Caco-2 (cell line): ENCODE data around the gene NOS1AP. TPM values are rescaled to one million over a fixed set of nuclear protein-coding genes. Genes with fewer than 3 reads are reported as not detected.

ENCODE experiments used
- BruUV-seq: library from RNA; stranded (reverse); fragments of 400-500 nt; replicated peaks from 2 replicates; lab custom pipeline; 2021; lab: Mats Ljungman, UMichigan
- CTCF ChIA-PET: fragments of 300-600 bp; sonication (Branson Sonifier 250); formaldehyde crosslinking; loops from one replicate; lab custom pipeline; 2022; ENCODE audit warnings: antibody characterized with exemption; lab: Charles Lee
- POLR2A ChIA-PET: fragments of 300-600 bp; sonication (Branson Sonifier 250); formaldehyde crosslinking; loops from one replicate; lab custom pipeline; 2022; ENCODE audit warnings: antibody characterized with exemption; lab: Charles Lee
- DNase-seq, 2 experiments: peaks; one replicate each; pipeline versions ENCODE4 v3.0.0 to v3.0.0-alpha.2; 2020 to 2022
- H3K27me3 ChIP-seq: replicated peaks from 2 replicates; pipeline ENCODE4 v1.6.0; 2011; ENCODE audit warnings: low read length; ENCODE audit not compliant: control insufficient read depth, insufficient read depth
- H3K36me3 ChIP-seq: 2 replicates; pipeline ENCODE4 v1.5.1; 2011; ENCODE audit warnings: low read length; ENCODE audit not compliant: control insufficient read depth, insufficient read depth
- H3K4me1 ChIP-seq: fragments of 250-450 bp; sonication (Bioruptor Pico); 2 replicates; pipeline ENCODE4 v1.5.1; 2020; ENCODE audit warnings: mild to moderate bottlenecking
- H3K4me3 ChIP-seq: 2 replicates; pipeline ENCODE4 v1.5.1; 2011; ENCODE audit warnings: low read depth, mild to moderate bottlenecking, control low read depth, low read length
- H3K9me3 ChIP-seq: fragments of 250-450 bp; sonication (Bioruptor Pico); 2 replicates; pipeline ENCODE4 v1.5.1; 2020; ENCODE audit warnings: mild to moderate bottlenecking, moderate library complexity
- H3K27ac Mint-ChIP-seq: one replicate; pipeline ENCODE4 v1.8.0; 2022; ENCODE audit warnings: mixed read lengths; ENCODE audit not compliant: unreplicated experiment
- H3K27me3 Mint-ChIP-seq: one replicate; pipeline ENCODE4 v1.8.0; 2022; ENCODE audit warnings: mixed read lengths; ENCODE audit not compliant: insufficient read depth, unreplicated experiment
- H3K36me3 Mint-ChIP-seq: one replicate; pipeline ENCODE4 v1.8.0; 2022; ENCODE audit warnings: mild to moderate bottlenecking, mixed read lengths; ENCODE audit not compliant: insufficient read depth, unreplicated experiment
- H3K4me1 Mint-ChIP-seq: one replicate; pipeline ENCODE4 v1.8.0; 2022; ENCODE audit warnings: low read depth, mixed read lengths; ENCODE audit not compliant: unreplicated experiment
- H3K4me3 Mint-ChIP-seq: one replicate; pipeline ENCODE4 v1.8.0; 2022; ENCODE audit warnings: mild to moderate bottlenecking, moderate library complexity, mixed read lengths; ENCODE audit not compliant: unreplicated experiment
- H3K9me3 Mint-ChIP-seq: one replicate; pipeline ENCODE4 v1.8.0; 2022; ENCODE audit warnings: mixed read lengths; ENCODE audit not compliant: unreplicated experiment
- intact Hi-C: fragments of 100-400 bp; cut with micrococcal nuclease; formaldehyde crosslinking; loops from one replicate; pipeline ENCODE4 v1.10.0; 2022; ENCODE audit not compliant: unreplicated experiment
- total RNA-seq: library from RNA; stranded (reverse); gene quantifications from 2 replicates; pipeline ENCODE4 v1.2.3, GENCODE V29; 2022
- TF ChIP-seq, protein P1 (sequence below), 2 experiments: fragments of 200-600 bp in 1 of 2; IDR thresholded peaks; 1 replicate in 1 of 2; 2 replicates in 1 of 2; pipeline versions ENCODE4 v1.5.1 to v1.8.0; 2011 to 2022; ENCODE audit warnings: antibody characterized with exemption in 1 of 2, control low read depth in 1 of 2, inconsistent platforms in 1 of 2, low read depth in 1 of 2, low read length in 1 of 2, mild to moderate bottlenecking in 1 of 2, moderate library complexity in 1 of 2; ENCODE audit not compliant: insufficient read depth in 1 of 2, severe bottlenecking in 1 of 2, unreplicated experiment in 1 of 2

The NOS1AP gene
- total RNA-seq, 1 experiment from 2014 or later, result 5.5 TPM

GRCh38 chr1:162165528-162165927, 96.0 kb downstream of the NOS1AP start:
- H3K4me3 ChIP-seq, result no peak overlapping the region
- Mint-ChIP-seq H3K4me3 (no peak overlapping the region), H3K9me3 (no peaks in the 10 kb centered on the region), H3K36me3 (no peaks in the 10 kb centered on the region), H3K4me1 (peaks cover 6% of the 10 kb centered on the region), H3K27me3 (no peaks in the 10 kb centered on the region), H3K27ac (no peak overlapping the region)
- H3K36me3 ChIP-seq, result no peaks in the 10 kb centered on the region
- POLR2A ChIA-PET, result no interaction called here
- H3K9me3 ChIP-seq, result no peaks in the 10 kb centered on the region
- intact Hi-C loops, result no loop called here
- TF ChIP-seq, protein P1, sequence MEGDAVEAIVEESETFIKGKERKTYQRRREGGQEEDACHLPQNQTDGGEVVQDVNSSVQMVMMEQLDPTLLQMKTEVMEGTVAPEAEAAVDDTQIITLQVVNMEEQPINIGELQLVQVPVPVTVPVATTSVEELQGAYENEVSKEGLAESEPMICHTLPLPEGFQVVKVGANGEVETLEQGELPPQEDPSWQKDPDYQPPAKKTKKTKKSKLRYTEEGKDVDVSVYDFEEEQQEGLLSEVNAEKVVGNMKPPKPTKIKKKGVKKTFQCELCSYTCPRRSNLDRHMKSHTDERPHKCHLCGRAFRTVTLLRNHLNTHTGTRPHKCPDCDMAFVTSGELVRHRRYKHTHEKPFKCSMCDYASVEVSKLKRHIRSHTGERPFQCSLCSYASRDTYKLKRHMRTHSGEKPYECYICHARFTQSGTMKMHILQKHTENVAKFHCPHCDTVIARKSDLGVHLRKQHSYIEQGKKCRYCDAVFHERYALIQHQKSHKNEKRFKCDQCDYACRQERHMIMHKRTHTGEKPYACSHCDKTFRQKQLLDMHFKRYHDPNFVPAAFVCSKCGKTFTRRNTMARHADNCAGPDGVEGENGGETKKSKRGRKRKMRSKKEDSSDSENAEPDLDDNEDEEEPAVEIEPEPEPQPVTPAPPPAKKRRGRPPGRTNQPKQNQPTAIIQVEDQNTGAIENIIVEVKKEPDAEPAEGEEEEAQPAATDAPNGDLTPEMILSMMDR (IDR thresholded peaks at IDR 0.05; ENCODE audit: insufficient read depth in 1 of 2, low read depth in 1 of 2, low read length in 1 of 2, severe bottlenecking in 1 of 2, unreplicated experiment in 1 of 2), result no peak
- no peaks in the 10 kb centered on the region for H3K27me3 ChIP-seq
- BruUV-seq, result no TSS peak
- CTCF ChIA-PET, result no interaction called here
- peaks cover 5% of the 10 kb centered on the region; the same call in 1 of the 2 replicates for H3K4me1 ChIP-seq
- no peak for DNase-seq

GRCh38 chr1:162166917-162167615, 97.6 kb downstream of the NOS1AP start:
- H3K27me3 ChIP-seq, result no peaks in the 10 kb centered on the region
- no peak overlapping the region for H3K4me3 ChIP-seq
- Mint-ChIP-seq H3K36me3 (no peaks in the 10 kb centered on the region), H3K27ac (no peak overlapping the region), H3K4me1 (peaks cover 6% of the 10 kb centered on the region), H3K4me3 (no peak overlapping the region), H3K27me3 (no peaks in the 10 kb centered on the region), H3K9me3 (no peaks in the 10 kb centered on the region)
- peaks cover 3% of the 10 kb centered on the region; the same call in 1 of the 2 replicates for H3K4me1 ChIP-seq
- CTCF ChIA-PET, result no interaction called here
- H3K36me3 ChIP-seq, result no peaks in the 10 kb centered on the region
- TF ChIP-seq, protein P1 (IDR thresholded peaks at IDR 0.05; ENCODE audit: insufficient read depth in 1 of 2, low read depth in 1 of 2, low read length in 1 of 2, severe bottlenecking in 1 of 2, unreplicated experiment in 1 of 2), result no peak
- no peaks in the 10 kb centered on the region for H3K9me3 ChIP-seq
- BruUV-seq, result no TSS peak
- intact Hi-C loops, result no loop called here
- DNase-seq, result no peak
- POLR2A ChIA-PET, result no interaction called here

GRCh38 chr1:162168261-162168660, 98.8 kb downstream of the NOS1AP start:
- POLR2A ChIA-PET, result no interaction called here

More at GRCh38 chr1:162168261-162168660, 98.8 kb downstream of the NOS1AP start:
- no peak overlapping the region for H3K27ac Mint-ChIP-seq
- Histone ChIP-seq H3K27me3 (no peaks in the 10 kb centered on the region), H3K9me3 (no peaks in the 10 kb centered on the region), H3K36me3 (no peaks in the 10 kb centered on the region), H3K4me3 (no peak overlapping the region), H3K4me1 (no peaks in the 10 kb centered on the region)
- H3K4me1 Mint-ChIP-seq, result peaks cover 6% of the 10 kb centered on the region
- H3K27me3 Mint-ChIP-seq, result no peaks in the 10 kb centered on the region
- H3K4me3 Mint-ChIP-seq, result no peak overlapping the region
- DNase-seq, result peak in 1 of 2 experiments; percentile 27
- no peaks in the 10 kb centered on the region for H3K36me3 Mint-ChIP-seq
- no TSS peak for BruUV-seq
- TF ChIP-seq, protein P1 (IDR thresholded peaks at IDR 0.05; ENCODE audit: insufficient read depth in 1 of 2, low read depth in 1 of 2, low read length in 1 of 2, severe bottlenecking in 1 of 2, unreplicated experiment in 1 of 2), result no peak
- H3K9me3 Mint-ChIP-seq, result no peaks in the 10 kb centered on the region
- CTCF ChIA-PET, result no interaction called here
- intact Hi-C loops, result no loop called here
